PC-9 (cell line): ENCODE measurements around the gene PHLDB2. TPM values are rescaled to one million over a fixed set of nuclear protein-coding genes. Genes with fewer than 3 reads are reported as not detected.
A peak's percentile ranks its signal among the peaks of the same experiment; 100 is the strongest.

Experiments used
- BruUV-seq: library from RNA; stranded (reverse); fragments of 400-500 nt; replicated peaks from 2 replicates; lab custom pipeline; 2021; lab: Mats Ljungman, UMichigan
- CTCF ChIA-PET: fragments of 300-600 bp; sonication (Branson Sonifier 250); formaldehyde crosslinking; loops from one replicate; lab custom pipeline; 2022; ENCODE audit warnings: antibody characterized with exemption; lab: Charles Lee
- POLR2A ChIA-PET: fragments of 300-600 bp; sonication (Branson Sonifier 250); formaldehyde crosslinking; loops from one replicate; lab custom pipeline; 2022; ENCODE audit warnings: antibody characterized with exemption; ENCODE audit not compliant: unreplicated experiment; lab: Charles Lee
- DNase-seq, 2 experiments: peaks; one replicate each; pipeline versions ENCODE4 v3.0.0 to v3.0.0-alpha.2; 2015 to 2022; ENCODE audit warnings: mixed read lengths in 1 of 2
- H2AFZ ChIP-seq: fragments of 200-600 bp; sonication (generic); 2 replicates; pipeline ENCODE4 v1.8.1; 2017; ENCODE audit warnings: antibody characterized with exemption
- H3F3A ChIP-seq: fragments of 200-600 bp; sonication (generic); 2 replicates; pipeline ENCODE4 v1.8.1; 2017; ENCODE audit warnings: antibody characterized with exemption, mild to moderate bottlenecking, low read depth; ENCODE audit not compliant: insufficient read depth
- H3K27ac ChIP-seq: fragments of 200-600 bp; sonication (generic); 2 replicates; pipeline ENCODE4 v1.6.1; 2016; ENCODE audit warnings: mixed run types
- H3K27me3 ChIP-seq: fragments of 200-600 bp; sonication (generic); 2 replicates; pipeline ENCODE4 v1.6.1; 2016; ENCODE audit warnings: low read depth, mixed run types; ENCODE audit not compliant: insufficient read depth
- H3K36me3 ChIP-seq: fragments of 200-600 bp; sonication (generic); 2 replicates; pipeline ENCODE4 v1.6.1; 2016; ENCODE audit warnings: low read depth, mixed run types
- H3K4me1 ChIP-seq: fragments of 200-600 bp; sonication (generic); replicated peaks from 2 replicates; pipeline ENCODE4 v1.6.1; 2016; ENCODE audit warnings: mixed run types; ENCODE audit not compliant: insufficient read depth
- H3K4me2 ChIP-seq: fragments of 200-600 bp; sonication (generic); 2 replicates; pipeline ENCODE4 v1.6.1; 2017; ENCODE audit warnings: mixed run types
- H3K4me3 ChIP-seq: fragments of 200-600 bp; sonication (generic); 2 replicates; pipeline ENCODE4 v1.6.1; 2016; ENCODE audit warnings: mixed run types
- H3K79me2 ChIP-seq: fragments of 200-600 bp; sonication (generic); 2 replicates; pipeline ENCODE4 v1.6.1; 2017; ENCODE audit warnings: low read depth, mixed run types
- H3K9me2 ChIP-seq: fragments of 200-600 bp; sonication (generic); 2 replicates; pipeline ENCODE4 v1.8.1; 2017; ENCODE audit warnings: mild to moderate bottlenecking; ENCODE audit not compliant: insufficient read depth
- H3K9me3 ChIP-seq: fragments of 200-600 bp; sonication (generic); 2 replicates; pipeline ENCODE4 v1.8.1; 2016; ENCODE audit warnings: low read depth; ENCODE audit not compliant: insufficient read depth
- H4K20me1 ChIP-seq: fragments of 200-600 bp; sonication (generic); 2 replicates; pipeline ENCODE4 v1.8.1; 2017; ENCODE audit not compliant: insufficient read depth
- CTCF ChIP-seq: fragments of 200-600 bp; sonication (generic); conservative IDR thresholded peaks from 2 replicates; pipeline ENCODE4 v1.6.1; 2017; ENCODE audit warnings: mixed run types, antibody characterized with exemption, mild to moderate bottlenecking, moderate library complexity
- EZH2 ChIP-seq: fragments of 200-600 bp; sonication (generic); IDR thresholded peaks from 2 replicates; pipeline ENCODE4 v1.8.0; 2017; ENCODE audit warnings: antibody characterized with exemption, low read depth
- intact Hi-C: fragments of 100-400 bp; cut with micrococcal nuclease; formaldehyde crosslinking; loops from one replicate; pipeline ENCODE4 v1.10.0; 2022; ENCODE audit not compliant: unreplicated experiment
- total RNA-seq: library from RNA; stranded (reverse); gene quantifications from 2 replicates; pipeline ENCODE4 v1.2.3, GENCODE V29; 2021

Gene PHLDB2
- total RNA-seq, 1 experiment from 2014 or later: 42.7 TPM

DNA sequence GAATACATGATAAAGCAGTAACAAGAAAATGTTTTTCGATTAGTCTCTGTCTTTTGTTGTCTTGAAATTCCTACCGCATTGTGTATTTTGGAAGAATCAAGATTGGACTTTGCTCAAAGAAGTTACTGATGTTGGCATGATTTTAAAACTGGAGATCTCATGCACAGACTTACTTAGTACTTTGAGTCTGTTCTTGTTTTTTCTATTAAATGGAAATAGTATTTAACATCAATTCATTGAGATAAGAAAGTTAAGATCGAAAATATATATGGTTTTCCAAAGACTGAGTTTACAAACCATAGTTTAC, 122.3 kb downstream of the PHLDB2 start:
- Histone ChIP-seq H3K27ac (no peak overlapping the region), H3K4me2 (peak overlapping the region; percentile 13; the same call in 1 of the 2 replicates), H2AFZ (no peak overlapping the region), H3K36me3 (peaks cover 28% of the 10 kb centered on the region; the same call in 1 of the 2 replicates), H4K20me1 (no peaks in the 10 kb centered on the region), H3K9me2 (no peaks in the 10 kb centered on the region), H3K27me3 (no peaks in the 10 kb centered on the region), H3K4me3 (no peak overlapping the region), H3F3A (peaks cover 22% of the 10 kb centered on the region), H3K9me3 (no peaks in the 10 kb centered on the region), H3K79me2 (peaks cover 38% of the 10 kb centered on the region), H3K4me1 (peaks cover 30% of the 10 kb centered on the region)
- ChIA-PET CTCF (interaction anchor here (0.6 kb wide), 1 partner anchor 91 kb away, joined by 5 read pairs; no protein-coding TSS in a partner anchor), POLR2A (no interaction called here)
- no peak for TF ChIP-seq EZH2
- TF ChIP-seq CTCF: no peak
- BruUV-seq: no TSS peak
- no peak for DNase-seq
- intact Hi-C loops: loop anchor here (10.0 kb wide), 1 partner anchor 543 kb away; no protein-coding TSS in a partner anchor

DNA sequence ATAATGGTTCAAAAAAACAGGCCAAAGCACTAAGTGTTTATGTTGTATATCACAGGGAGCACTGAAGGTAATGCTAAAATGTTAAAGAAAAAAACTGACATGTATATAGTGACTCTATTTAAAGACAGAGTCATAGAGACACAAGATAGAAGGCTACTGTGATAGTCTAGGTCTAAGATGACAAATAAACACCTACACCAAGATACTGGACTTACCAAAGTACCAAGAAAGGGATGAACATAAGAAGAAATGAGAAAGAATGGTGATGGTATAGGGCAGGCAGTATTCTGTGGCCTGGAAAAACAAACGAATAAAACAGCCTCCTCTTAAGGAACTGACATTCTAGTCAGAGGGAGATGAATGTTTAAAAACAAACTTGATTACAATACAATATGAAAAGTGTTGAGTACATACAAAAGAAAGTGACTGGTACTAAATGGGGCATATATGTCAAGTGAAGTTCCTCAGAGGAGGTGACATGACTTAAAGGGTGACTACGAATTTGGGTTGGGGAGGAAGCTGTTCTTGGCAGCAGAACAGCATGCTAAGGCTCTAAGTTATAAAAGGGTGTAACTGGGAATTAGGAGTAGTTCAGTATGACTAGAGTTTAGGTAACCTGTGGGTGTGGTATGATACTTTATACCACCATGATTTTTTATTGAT, 125.7 kb downstream of the PHLDB2 start:
- no peaks in the 10 kb centered on the region for H3K27me3 ChIP-seq
- ChIA-PET POLR2A (no interaction called here), CTCF (no interaction called here)
- H3K4me3 ChIP-seq: no peak overlapping the region
- intact Hi-C loops: loop anchor here (10.0 kb wide), 1 partner anchor 540 kb away; no protein-coding TSS in a partner anchor
- H3K4me1 ChIP-seq: peaks cover 17% of the 10 kb centered on the region
- H3K36me3 ChIP-seq: peaks cover 41% of the 10 kb centered on the region
- H2AFZ ChIP-seq: no peak overlapping the region
- H3K4me2 ChIP-seq: no peak overlapping the region
- no peak overlapping the region for H3K27ac ChIP-seq
- DNase-seq: no peak
- H3F3A ChIP-seq: peaks cover 14% of the 10 kb centered on the region
- no peaks in the 10 kb centered on the region for H4K20me1 ChIP-seq
- no peak for TF ChIP-seq CTCF
- TF ChIP-seq EZH2: no peak
- H3K79me2 ChIP-seq: peaks cover 29% of the 10 kb centered on the region
- H3K9me2 ChIP-seq: no peaks in the 10 kb centered on the region
- no TSS peak for BruUV-seq
- H3K9me3 ChIP-seq: no peaks in the 10 kb centered on the region

GRCh38 chr3:111986800-111987199, 127.7 kb downstream of the PHLDB2 start:
- no peaks in the 10 kb centered on the region for H3K9me3 ChIP-seq

More at GRCh38 chr3:111986800-111987199, 127.7 kb downstream of the PHLDB2 start:
- no peak for DNase-seq
- no peak overlapping the region for H3K4me3 ChIP-seq
- peaks cover 8% of the 10 kb centered on the region for H3K79me2 ChIP-seq
- intact Hi-C loops: loop anchor here (10.0 kb wide), 1 partner anchor 538 kb away; no protein-coding TSS in a partner anchor
- no peak overlapping the region for H3K4me2 ChIP-seq
- no peak overlapping the region for H2AFZ ChIP-seq
- H3K4me1 ChIP-seq: peaks cover under 1% of the 10 kb centered on the region; the same call in 1 of the 2 replicates
- TF ChIP-seq EZH2 (no peak), CTCF (no peak)
- H3K36me3 ChIP-seq: peaks cover 42% of the 10 kb centered on the region
- H4K20me1 ChIP-seq: no peaks in the 10 kb centered on the region
- POLR2A ChIA-PET: no interaction called here
- CTCF ChIA-PET: interaction anchor here (0.8 kb wide), 1 partner anchor 27 kb away, joined by 3 read pairs; no protein-coding TSS in a partner anchor
- H3F3A ChIP-seq: peaks cover 14% of the 10 kb centered on the region
- no peaks in the 10 kb centered on the region for H3K27me3 ChIP-seq
- no peaks in the 10 kb centered on the region for H3K9me2 ChIP-seq
- BruUV-seq: no TSS peak
- no peak overlapping the region for H3K27ac ChIP-seq
